H9 (cell line): ENCODE results near the gene OTULINL. TPM values are rescaled to one million over a fixed set of nuclear protein-coding genes. Genes with fewer than 3 reads are reported as not detected.

Experiments used
- DNase-seq: peaks from one replicate; pipeline ENCODE4 v3.0.0-alpha.2; 2017
- H2AFZ ChIP-seq: one replicate; pipeline ENCODE4 v1.6.1; 2013; ENCODE audit warnings: mild to moderate bottlenecking, low read length, control low read depth, moderate library complexity
- H2AK5ac ChIP-seq: 2 replicates; pipeline ENCODE4 v1.6.1; 2013; ENCODE audit warnings: low read length, control low read depth, mixed read lengths; ENCODE audit not compliant: insufficient read length
- H2BK120ac ChIP-seq: one replicate; pipeline ENCODE4 v1.6.1; 2013; ENCODE audit warnings: low read depth, mild to moderate bottlenecking, low read length, control low read depth, inconsistent platforms; ENCODE audit not compliant: poor library complexity, severe bottlenecking
- H2BK12ac ChIP-seq: 2 replicates; pipeline ENCODE4 v1.6.1; 2013; ENCODE audit warnings: low read length, control low read depth, mixed read lengths, low read depth; ENCODE audit not compliant: insufficient read length
- H2BK15ac ChIP-seq: 2 replicates; pipeline ENCODE4 v1.6.1; 2013; ENCODE audit warnings: low read depth, low read length, control low read depth
- H2BK20ac ChIP-seq: one replicate; pipeline ENCODE4 v1.6.1; 2013; ENCODE audit warnings: low read depth, mild to moderate bottlenecking, low read length, control low read depth, inconsistent platforms; ENCODE audit not compliant: poor library complexity, severe bottlenecking
- H2BK5ac ChIP-seq: 2 replicates; pipeline ENCODE4 v1.6.1; 2013; ENCODE audit warnings: low read length, control low read depth, mixed read lengths; ENCODE audit not compliant: insufficient read length
- H3K14ac ChIP-seq: 2 replicates; pipeline ENCODE4 v1.6.1; 2013; ENCODE audit warnings: low read length, control low read depth; ENCODE audit not compliant: insufficient read depth
- H3K18ac ChIP-seq: 2 replicates; pipeline ENCODE4 v1.6.1; 2013; ENCODE audit warnings: low read depth, mild to moderate bottlenecking, mixed read lengths, low read length, control low read depth; ENCODE audit not compliant: insufficient read length
- H3K23ac ChIP-seq: 2 replicates; pipeline ENCODE4 v1.6.1; 2013; ENCODE audit warnings: low read length, control low read depth, mixed read lengths, low read depth; ENCODE audit not compliant: insufficient read length
- H3K23me2 ChIP-seq: 2 replicates; pipeline ENCODE4 v1.6.1; 2013; ENCODE audit warnings: low read depth, mild to moderate bottlenecking, mixed read lengths, low read length, control low read depth; ENCODE audit not compliant: insufficient read length, poor library complexity, severe bottlenecking
- H3K27ac ChIP-seq: 2 replicates; pipeline ENCODE4 v1.5.1; 2013; ENCODE audit warnings: low read length, control low read depth, mixed read lengths, low read depth; ENCODE audit not compliant: insufficient read length
- H3K27me3 ChIP-seq: 2 replicates; pipeline ENCODE4 v1.6.1; 2013; ENCODE audit warnings: low read length, control low read depth, inconsistent platforms; ENCODE audit not compliant: insufficient read depth
- H3K4ac ChIP-seq: 2 replicates; pipeline ENCODE4 v1.6.1; 2013; ENCODE audit warnings: low read depth, mild to moderate bottlenecking, control low read depth, inconsistent platforms, low read length, moderate library complexity
- H3K4me1 ChIP-seq: 2 replicates; pipeline ENCODE4 v1.6.1; 2013; ENCODE audit warnings: low read length, control low read depth, inconsistent platforms; ENCODE audit not compliant: insufficient read depth
- H3K4me2 ChIP-seq: 2 replicates; pipeline ENCODE4 v1.6.1; 2013; ENCODE audit warnings: low read length, control low read depth, mixed read lengths; ENCODE audit not compliant: insufficient read length, insufficient read depth
- H3K56ac ChIP-seq: 2 replicates; pipeline ENCODE4 v1.6.1; 2013; ENCODE audit warnings: low read depth, mild to moderate bottlenecking, mixed read lengths, low read length, control low read depth; ENCODE audit not compliant: insufficient read length
- H3K79me1 ChIP-seq: 2 replicates; pipeline ENCODE4 v1.6.1; 2013; ENCODE audit warnings: low read depth, mild to moderate bottlenecking, moderate library complexity, low read length, control low read depth, inconsistent platforms; ENCODE audit not compliant: insufficient read depth, poor library complexity, severe bottlenecking
- H3K79me2 ChIP-seq: 2 replicates; pipeline ENCODE4 v1.6.1; 2013; ENCODE audit warnings: low read length, control low read depth, inconsistent platforms; ENCODE audit not compliant: insufficient read depth
- H3K9ac ChIP-seq: 2 replicates; pipeline ENCODE4 v1.6.1; 2013; ENCODE audit warnings: low read length, control low read depth, mixed read lengths; ENCODE audit not compliant: insufficient read length; ENCODE audit errors: extremely low read depth
- H3K9me3 ChIP-seq: one replicate; pipeline ENCODE4 v1.6.1; 2013; ENCODE audit warnings: low read depth, low read length, inconsistent platforms; ENCODE audit not compliant: control insufficient read depth
- H3T11ph ChIP-seq: one replicate; pipeline ENCODE4 v1.6.1; 2013; ENCODE audit warnings: mild to moderate bottlenecking, low read length, control low read depth, inconsistent platforms
- H4K20me1 ChIP-seq: one replicate; pipeline ENCODE4 v1.6.1; 2013; ENCODE audit not compliant: control insufficient read depth, insufficient read length, insufficient read depth
- H4K5ac ChIP-seq: 2 replicates; pipeline ENCODE4 v1.6.1; 2013; ENCODE audit warnings: low read depth, mild to moderate bottlenecking, mixed read lengths, low read length, control low read depth; ENCODE audit not compliant: insufficient read length
- H4K8ac ChIP-seq: replicated peaks from 2 replicates; pipeline ENCODE4 v1.6.1; 2013; ENCODE audit warnings: low read length, control low read depth, mixed read lengths, low read depth; ENCODE audit not compliant: insufficient read length
- H4K91ac ChIP-seq: 2 replicates; pipeline ENCODE4 v1.6.1; 2013; ENCODE audit warnings: low read depth, mild to moderate bottlenecking, moderate library complexity, mixed read lengths, low read length, control low read depth; ENCODE audit not compliant: insufficient read length
- H3K27ac Mint-ChIP-seq, 3 experiments: 2 replicates in 2 of 3; 3 replicates in 1 of 3; pipeline ENCODE4 v1.8.0; 2020 to 2021; ENCODE audit warnings: mixed read lengths in 3 of 3, mild to moderate bottlenecking in 1 of 3, moderate library complexity in 1 of 3
- H3K27me3 Mint-ChIP-seq: 2 replicates; pipeline ENCODE4 v1.8.0; 2021; ENCODE audit warnings: low read depth, mild to moderate bottlenecking, moderate library complexity, mixed read lengths
- H3K36me3 Mint-ChIP-seq, 3 experiments: 2 replicates in 2 of 3; 3 replicates in 1 of 3; pipeline ENCODE4 v1.8.0; 2020 to 2021; ENCODE audit warnings: low read depth in 3 of 3, mixed read lengths in 3 of 3; ENCODE audit not compliant: insufficient read depth in 1 of 3
- H3K4me1 Mint-ChIP-seq, 2 experiments: 2 replicates each; pipeline ENCODE4 v1.8.0; 2020; ENCODE audit warnings: mixed read lengths in 2 of 2
- H3K4me3 Mint-ChIP-seq, 2 experiments: 2 replicates in 1 of 2; 3 replicates in 1 of 2; pipeline ENCODE4 v1.8.0; 2020 to 2021; ENCODE audit warnings: mild to moderate bottlenecking in 2 of 2, mixed read lengths in 2 of 2, moderate library complexity in 1 of 2
- H3K9me3 Mint-ChIP-seq, 2 experiments: 2 replicates in 1 of 2; 3 replicates in 1 of 2; pipeline ENCODE4 v1.8.0; 2020; ENCODE audit warnings: mild to moderate bottlenecking in 2 of 2, mixed read lengths in 2 of 2, moderate library complexity in 1 of 2
- WGBS: extraction: QIAGEN DNeasy Blood & Tissue Kit; methylation state at CpG from one replicate; pipeline ENCODE4 v1.1.7; 2013; ENCODE audit warnings: missing lambda C conversion rate, low lambda C conversion rate, mixed read lengths; ENCODE audit not compliant: insufficient read length; ENCODE audit errors: extremely low coverage; 5-methylcytosine and 5-hydroxymethylcytosine counted together
- total RNA-seq: library from RNA; stranded (reverse); gene quantifications from 2 replicates; pipeline ENCODE4 v1.2.1, GENCODE V29; 2021
- TF ChIP-seq, protein P1 (sequence below): fragments of 200-600 bp; sonication (generic); conservative IDR thresholded peaks from 3 replicates; pipeline ENCODE4 v1.8.0; 2021; ENCODE audit warnings: antibody characterized with exemption, mild to moderate bottlenecking

The OTULINL gene
- total RNA-seq, 1 experiment from 2014 or later, result 7.5 TPM

GRCh38 chr5:14568333-14568732 is 13.3 kb upstream of the OTULINL start:
- no peak overlapping the region for H2BK15ac ChIP-seq
- H3K23ac ChIP-seq, result no peak overlapping the region
- no CpG with 5 or more reads among the region's 1 CpG for WGBS
- no peak overlapping the region for H3K4me2 ChIP-seq
- H4K8ac ChIP-seq, result no peak overlapping the region
- H2AK5ac ChIP-seq, result no peak overlapping the region
- no peak overlapping the region for H2BK20ac ChIP-seq
- H3K9ac ChIP-seq, result no peak overlapping the region
- Mint-ChIP-seq H3K36me3 (no peaks in the 10 kb centered on the region; a peak in 2 of 7 replicates), H3K4me1 (no peaks in the 10 kb centered on the region), H3K4me3 (no peak overlapping the region; a peak in 1 of 5 replicates), H3K27me3 (peaks cover 4% of the 10 kb centered on the region), H3K9me3 (peaks cover 9 to 20% of the 10 kb centered on the region in 2 experiments; a peak in 4 of 5 replicates), H3K27ac (no peak overlapping the region)
- H3K14ac ChIP-seq, result no peak overlapping the region
- TF ChIP-seq, protein P1, sequence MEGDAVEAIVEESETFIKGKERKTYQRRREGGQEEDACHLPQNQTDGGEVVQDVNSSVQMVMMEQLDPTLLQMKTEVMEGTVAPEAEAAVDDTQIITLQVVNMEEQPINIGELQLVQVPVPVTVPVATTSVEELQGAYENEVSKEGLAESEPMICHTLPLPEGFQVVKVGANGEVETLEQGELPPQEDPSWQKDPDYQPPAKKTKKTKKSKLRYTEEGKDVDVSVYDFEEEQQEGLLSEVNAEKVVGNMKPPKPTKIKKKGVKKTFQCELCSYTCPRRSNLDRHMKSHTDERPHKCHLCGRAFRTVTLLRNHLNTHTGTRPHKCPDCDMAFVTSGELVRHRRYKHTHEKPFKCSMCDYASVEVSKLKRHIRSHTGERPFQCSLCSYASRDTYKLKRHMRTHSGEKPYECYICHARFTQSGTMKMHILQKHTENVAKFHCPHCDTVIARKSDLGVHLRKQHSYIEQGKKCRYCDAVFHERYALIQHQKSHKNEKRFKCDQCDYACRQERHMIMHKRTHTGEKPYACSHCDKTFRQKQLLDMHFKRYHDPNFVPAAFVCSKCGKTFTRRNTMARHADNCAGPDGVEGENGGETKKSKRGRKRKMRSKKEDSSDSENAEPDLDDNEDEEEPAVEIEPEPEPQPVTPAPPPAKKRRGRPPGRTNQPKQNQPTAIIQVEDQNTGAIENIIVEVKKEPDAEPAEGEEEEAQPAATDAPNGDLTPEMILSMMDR, result no peak
- H4K5ac ChIP-seq, result no peak overlapping the region
- H3K27ac ChIP-seq, result no peak overlapping the region
- H3K27me3 ChIP-seq, result no peaks in the 10 kb centered on the region
- no peaks in the 10 kb centered on the region for H3K9me3 ChIP-seq
- H2BK120ac ChIP-seq, result no peak overlapping the region
- no peak overlapping the region for H4K91ac ChIP-seq
- DNase-seq, result no peak
- H2BK12ac ChIP-seq, result no peak overlapping the region
- H3K23me2 ChIP-seq, result no peaks in the 10 kb centered on the region
- no peak overlapping the region for H3K4ac ChIP-seq
- H4K20me1 ChIP-seq, result no peaks in the 10 kb centered on the region
- no peak overlapping the region for H3K18ac ChIP-seq
- H3T11ph ChIP-seq, result no peak overlapping the region
- no peak overlapping the region for H2BK5ac ChIP-seq
- H3K56ac ChIP-seq, result no peak overlapping the region
- H3K4me1 ChIP-seq, result no peaks in the 10 kb centered on the region
- no peak overlapping the region for H2AFZ ChIP-seq
- no peaks in the 10 kb centered on the region for H3K79me1 ChIP-seq
- no peaks in the 10 kb centered on the region for H3K79me2 ChIP-seq
